Uterus (tissue), 4 donors: ENCODE measurements around the gene HOXC6. TPM values are rescaled to one million over a fixed set of nuclear protein-coding genes. Genes with fewer than 3 reads are reported as not detected.

Experiments
- DNase-seq, 2 donors: peaks; one replicate each; pipeline ENCODE4 v3.0.0-alpha.2; 2019 to 2020
- H3K27ac ChIP-seq, 2 donors: fragments of 200-600 bp; sonication (generic); 1 replicate in 1 of 2; 2 replicates in 1 of 2; pipeline ENCODE4 v1.5.1; 2016 to 2018
- H3K27me3 ChIP-seq, 2 donors: fragments of 200-600 bp; sonication (generic); one replicate each; pipeline ENCODE4 v1.5.1; 2018 to 2019; ENCODE audit warnings: control low read depth in 1 of 2
- H3K36me3 ChIP-seq, 2 donors: fragments of 200-600 bp; sonication (generic); one replicate each; pipeline ENCODE4 v1.5.1; 2019; ENCODE audit warnings: control low read depth in 1 of 2
- H3K4me1 ChIP-seq, 2 donors: fragments of 200-600 bp; sonication (generic); one replicate each; pipeline ENCODE4 v1.5.1; 2018 to 2019; ENCODE audit warnings: control low read depth in 1 of 2
- H3K4me3 ChIP-seq, 2 donors: fragments of 200-600 bp; sonication (generic); 1 replicate in 1 of 2; 2 replicates in 1 of 2; pipeline ENCODE4 v1.5.1; 2018 to 2019; ENCODE audit warnings: mild to moderate bottlenecking in 1 of 2
- H3K9me3 ChIP-seq, 2 donors: fragments of 200-600 bp; sonication (generic); one replicate each; pipeline ENCODE4 v1.5.1; 2019; ENCODE audit warnings: control low read depth in 1 of 2
- CTCF ChIP-seq, 4 experiments: fragments of 200-600 bp in 2 of 4; fragments of 450-650 bp in 2 of 4; sonication (generic) in 2 of 4; IDR thresholded peaks; one replicate each; pipeline ENCODE4 v1.5.1; 2016 to 2019; ENCODE audit warnings: antibody characterized with exemption in 4 of 4, mild to moderate bottlenecking in 2 of 4, moderate library complexity in 1 of 4
- POLR2A ChIP-seq, 2 donors: fragments of 450-650 bp; IDR thresholded peaks; one replicate each; pipeline ENCODE4 v1.6.1; 2016; ENCODE audit warnings: antibody characterized with exemption in 2 of 2, mild to moderate bottlenecking in 1 of 2, moderate library complexity in 1 of 2
- intact Hi-C: fragments of 100-400 bp; cut with DNase I; formaldehyde crosslinking; loops from one replicate; pipeline ENCODE4 v1.15.1; 2023; ENCODE audit warnings: low total_unique reads
- total RNA-seq, 4 donors: library from RNA; depleted of rRNA in 3 of 4; stranded (reverse); fragments of >200 nt in 3 of 4; gene quantifications; one replicate each; pipeline versions ENCODE4 v1.1.0 to v1.2.4, GENCODE V29; 2014 to 2023
- donor health status: DM: yes; HTN: yes; CAD: no.

HOXC6 gene
- total RNA-seq, 4 donors from 2014 or later: 1.2 to 20.4 (median 2.1) TPM; not detected in 1

- Histone ChIP-seq H3K9me3 (no peaks in the 10 kb centered on the region), H3K4me3 (no peak overlapping the region), H3K4me1 (peaks cover 0 to 5% of the 10 kb centered on the region in 2 donors), H3K27ac (no peak overlapping the region), H3K27me3 (peaks cover 28 to 48% of the 10 kb centered on the region in 2 donors), H3K36me3 (no peaks in the 10 kb centered on the region)
- no peak for TF ChIP-seq CTCF (IDR thresholded peaks at IDR 0.05)
- no peak for TF ChIP-seq POLR2A (IDR thresholded peaks at IDR 0.05)
- no peak for DNase-seq
- intact Hi-C loops: no loop called here
Measured at GRCh38 chr12:54001283-54002187, 26.7 kb upstream of the HOXC6 start.

- Histone ChIP-seq H3K4me1 (peaks cover 0 to 5% of the 10 kb centered on the region in 2 donors), H3K36me3 (no peaks in the 10 kb centered on the region), H3K27me3 (peaks cover 28 to 45% of the 10 kb centered on the region in 2 donors), H3K27ac (no peak overlapping the region), H3K4me3 (no peak overlapping the region), H3K9me3 (no peaks in the 10 kb centered on the region)
- TF ChIP-seq POLR2A (IDR thresholded peaks at IDR 0.05) (no peak), CTCF (IDR thresholded peaks at IDR 0.05) (no peak)
- intact Hi-C loops: no loop called here
- no peak for DNase-seq
Measured at GRCh38 chr12:54002278-54002914, 25.8 kb upstream of the HOXC6 start.

GRCh38 chr12:54002915-54003389 is 25.3 kb upstream of the HOXC6 start:
- TF ChIP-seq CTCF (IDR thresholded peaks at IDR 0.05): no peak
- TF ChIP-seq POLR2A (IDR thresholded peaks at IDR 0.05): no peak
- Histone ChIP-seq H3K9me3 (no peaks in the 10 kb centered on the region), H3K4me3 (no peak overlapping the region), H3K27ac (no peak overlapping the region), H3K27me3 (peaks cover 28 to 41% of the 10 kb centered on the region in 2 donors), H3K4me1 (peaks cover 0 to 5% of the 10 kb centered on the region in 2 donors), H3K36me3 (no peaks in the 10 kb centered on the region)
- DNase-seq: no peak
- intact Hi-C loops: no loop called here

GRCh38 chr12:54003625-54004024 is 24.6 kb upstream of the HOXC6 start:
- Histone ChIP-seq H3K4me3 (no peak overlapping the region), H3K36me3 (no peaks in the 10 kb centered on the region), H3K4me1 (peaks cover 0 to 5% of the 10 kb centered on the region in 2 donors), H3K27me3 (peaks cover 28 to 40% of the 10 kb centered on the region in 2 donors), H3K9me3 (no peaks in the 10 kb centered on the region), H3K27ac (no peak overlapping the region)
- intact Hi-C loops: no loop called here
- TF ChIP-seq CTCF (IDR thresholded peaks at IDR 0.05) (no peak), POLR2A (IDR thresholded peaks at IDR 0.05) (no peak)
- DNase-seq: no peak
